GM06990 (cell line): Measurements from ENCODE around the gene CAST.

ENCODE experiments used
- DNase-seq: peaks from one replicate; pipeline ENCODE4 v3.0.0-alpha.2; 2011; ENCODE audit not compliant: insufficient read length; ENCODE audit errors: extremely low read depth
- H3K27me3 ChIP-seq: replicated peaks from 2 replicates; pipeline ENCODE4 v1.6.0; 2011; ENCODE audit warnings: low read length; ENCODE audit not compliant: control insufficient read depth, insufficient read depth
- H3K36me3 ChIP-seq: 2 replicates; pipeline ENCODE4 v1.5.1; 2011; ENCODE audit warnings: low read length; ENCODE audit not compliant: control insufficient read depth, insufficient read depth
- H3K4me3 ChIP-seq: replicated peaks from 2 replicates; pipeline ENCODE4 v1.5.1; 2011; ENCODE audit warnings: low read depth, mild to moderate bottlenecking, control low read depth, low read length
- TF ChIP-seq, protein P1 (sequence below): IDR thresholded peaks from 2 replicates; pipeline ENCODE4 v1.5.1; 2011; ENCODE audit warnings: low read length, control low read depth, mild to moderate bottlenecking, inconsistent platforms; ENCODE audit not compliant: insufficient read depth, poor library complexity, severe bottlenecking

Gene CAST

GRCh38 chr5:96775689-96776088 is 113.5 kb downstream of the CAST start:
- H3K4me3 ChIP-seq = no peak overlapping the region
- H3K27me3 ChIP-seq = no peaks in the 10 kb centered on the region
- DNase-seq = no peak
- H3K36me3 ChIP-seq = peaks cover 13% of the 10 kb centered on the region
- TF ChIP-seq, protein P1, sequence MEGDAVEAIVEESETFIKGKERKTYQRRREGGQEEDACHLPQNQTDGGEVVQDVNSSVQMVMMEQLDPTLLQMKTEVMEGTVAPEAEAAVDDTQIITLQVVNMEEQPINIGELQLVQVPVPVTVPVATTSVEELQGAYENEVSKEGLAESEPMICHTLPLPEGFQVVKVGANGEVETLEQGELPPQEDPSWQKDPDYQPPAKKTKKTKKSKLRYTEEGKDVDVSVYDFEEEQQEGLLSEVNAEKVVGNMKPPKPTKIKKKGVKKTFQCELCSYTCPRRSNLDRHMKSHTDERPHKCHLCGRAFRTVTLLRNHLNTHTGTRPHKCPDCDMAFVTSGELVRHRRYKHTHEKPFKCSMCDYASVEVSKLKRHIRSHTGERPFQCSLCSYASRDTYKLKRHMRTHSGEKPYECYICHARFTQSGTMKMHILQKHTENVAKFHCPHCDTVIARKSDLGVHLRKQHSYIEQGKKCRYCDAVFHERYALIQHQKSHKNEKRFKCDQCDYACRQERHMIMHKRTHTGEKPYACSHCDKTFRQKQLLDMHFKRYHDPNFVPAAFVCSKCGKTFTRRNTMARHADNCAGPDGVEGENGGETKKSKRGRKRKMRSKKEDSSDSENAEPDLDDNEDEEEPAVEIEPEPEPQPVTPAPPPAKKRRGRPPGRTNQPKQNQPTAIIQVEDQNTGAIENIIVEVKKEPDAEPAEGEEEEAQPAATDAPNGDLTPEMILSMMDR = no peak

DNA sequence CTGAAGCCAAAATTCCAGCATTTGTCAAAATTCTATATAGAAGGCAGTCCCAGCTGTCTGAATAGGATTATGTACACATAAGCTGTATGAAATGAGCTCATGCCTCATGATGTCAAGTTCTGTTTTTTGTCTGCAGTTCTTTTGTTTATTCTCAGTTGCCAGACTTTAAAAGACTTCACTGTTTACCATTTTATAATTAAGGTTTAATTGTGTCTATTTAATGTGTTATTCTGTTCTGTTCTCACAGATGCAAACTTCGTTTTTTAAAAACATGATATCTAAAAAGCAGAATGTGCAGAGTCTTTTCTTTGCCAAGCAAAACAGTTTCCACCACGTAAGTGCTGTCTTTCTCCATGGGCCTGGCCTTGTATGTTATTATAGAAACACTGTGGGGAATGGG is 114.4 kb downstream of the CAST start:
- no peak for DNase-seq
- H3K27me3 ChIP-seq = no peaks in the 10 kb centered on the region
- TF ChIP-seq, protein P1 = no peak
- peaks cover 13% of the 10 kb centered on the region for H3K36me3 ChIP-seq
- no peak overlapping the region for H3K4me3 ChIP-seq

DNA sequence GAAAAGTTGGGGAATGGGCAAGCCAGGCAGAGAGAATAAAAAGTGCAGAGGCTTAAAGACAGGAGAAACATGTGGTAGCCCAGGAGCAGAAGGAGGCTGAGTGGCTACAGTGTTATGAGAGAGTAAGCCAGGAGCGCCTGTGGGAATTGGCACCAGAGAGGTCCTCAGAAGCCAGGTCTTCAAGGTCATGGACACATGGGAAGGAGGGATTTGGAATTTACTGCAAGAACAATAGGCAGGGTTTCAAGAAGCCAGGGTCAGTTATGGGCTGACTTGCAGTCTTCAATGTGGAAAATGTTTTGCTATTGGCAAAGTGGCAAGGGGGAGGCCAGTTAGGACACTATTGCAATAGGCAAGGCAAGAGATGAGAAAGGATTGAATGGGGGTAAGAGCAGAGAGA is 116.2 kb downstream of the CAST start:
- H3K27me3 ChIP-seq = no peaks in the 10 kb centered on the region
- no peak overlapping the region for H3K4me3 ChIP-seq
- TF ChIP-seq, protein P1 = no peak
- no peak for DNase-seq
- H3K36me3 ChIP-seq = peaks cover 16% of the 10 kb centered on the region

GRCh38 chr5:96780626-96781025 is 118.5 kb downstream of the CAST start:
- TF ChIP-seq, protein P1 = no peak
- H3K27me3 ChIP-seq = no peaks in the 10 kb centered on the region
- H3K36me3 ChIP-seq = peaks cover 15% of the 10 kb centered on the region
- no peak for DNase-seq
- H3K4me3 ChIP-seq = no peak overlapping the region

GRCh38 chr5:96781031-96781971 is 119.1 kb downstream of the CAST start:
- H3K4me3 ChIP-seq = no peak overlapping the region
- H3K36me3 ChIP-seq = peaks cover 11% of the 10 kb centered on the region
- TF ChIP-seq, protein P1 = no peak
- DNase-seq = no peak
- H3K27me3 ChIP-seq = no peaks in the 10 kb centered on the region
